Right lobe of liver (tissue), 6 donors: Measurements from ENCODE around the gene DICER1. TPM values are rescaled to one million over a fixed set of nuclear protein-coding genes. Genes with fewer than 3 reads are reported as not detected.
A peak's percentile ranks its signal among the peaks of the same experiment; 100 is the strongest.

Source experiments
- ATAC-seq, 4 donors: fragments of 200-7000 bp; cut with Tn5 transposase; one replicate each; pipeline ENCODE4 v1.9.1; 2020; ENCODE audit warnings: mild to moderate bottlenecking in 4 of 4, moderate library complexity in 4 of 4
- DNase-seq, 3 donors: peaks; one replicate each; pipeline ENCODE4 v3.0.0-alpha.2; 2020
- H3K27ac ChIP-seq, 3 donors: fragments of 200-600 bp; one replicate each; pipeline ENCODE4 v1.8.0; 2022
- H3K27me3 ChIP-seq, 2 donors: fragments of 200-600 bp; one replicate each; pipeline ENCODE4 v1.8.0; 2022
- H3K36me3 ChIP-seq, 4 donors: fragments of 200-600 bp; sonication (generic) in 1 of 4; one replicate each; pipeline versions ENCODE4 v1.5.1 to v1.8.0; 2017 to 2022; ENCODE audit warnings: control low read depth in 1 of 4
- H3K4me1 ChIP-seq, 4 donors: fragments of 200-600 bp; sonication (generic) in 1 of 4; one replicate each; pipeline versions ENCODE4 v1.5.1 to v1.8.0; 2017 to 2022; ENCODE audit warnings: control low read depth in 1 of 4
- H3K4me3 ChIP-seq, 3 donors: fragments of 200-600 bp; one replicate each; pipeline ENCODE4 v1.8.0; 2022
- H3K9me3 ChIP-seq, 4 donors: fragments of 200-600 bp; sonication (generic) in 1 of 4; one replicate each; pipeline versions ENCODE4 v1.5.1 to v1.8.0; 2017 to 2022; ENCODE audit warnings: control low read depth in 1 of 4
- CTCF ChIP-seq, 4 donors: fragments of 200-600 bp in 3 of 4; fragments of 450-650 bp in 1 of 4; IDR thresholded peaks; one replicate each; pipeline versions ENCODE4 v1.5.1 to v1.8.0; 2016 to 2022; ENCODE audit warnings: antibody characterized with exemption in 4 of 4, mild to moderate bottlenecking in 2 of 4
- POLR2A ChIP-seq: fragments of 450-650 bp; IDR thresholded peaks from one replicate; pipeline ENCODE4 v1.6.1; 2017; ENCODE audit warnings: antibody characterized with exemption, mild to moderate bottlenecking
- WGBS: methylation state at CpG from one replicate; pipeline ENCODE4 v1.1.6; 2018; ENCODE audit warnings: low coverage, low lambda C conversion rate; ENCODE audit not compliant: insufficient coverage; ENCODE audit errors: missing lambda C conversion rate; 5-methylcytosine and 5-hydroxymethylcytosine counted together
- intact Hi-C, 2 donors: fragments of 100-400 bp; cut with DNase I; formaldehyde crosslinking; loops; one replicate each; pipeline versions ENCODE4 v1.11.2 to v1.14.1; 2022
- total RNA-seq, 6 experiments: library from RNA; depleted of rRNA in 2 of 6; stranded (reverse); fragments of >200 nt in 2 of 6; fragmentation: NEBNext Ultra II Directional in 3 of 6; extraction: Animal tissue kit (Norgen Biotek cat#: 25700) in 3 of 6; gene quantifications; one replicate each; pipeline versions ENCODE4 v1.1.0 to v1.2.4, GENCODE V29; 2016 to 2023
- donor health status: DM: no; HTN: yes; CAD: no.
- donor health status: DM: no; HTN: no; CAD: no.
- donor health status: DM: no; HTN: no; CAD: no.
- donor health status: DM: no; HTN: yes; CAD: no.
- donor health status: DM: no; HTN: yes; CAD: no.

The DICER1 gene
- total RNA-seq, 6 experiments from 2014 or later = 27.6 to 47.9 (median 30.3) TPM

- no peak for ATAC-seq
- Histone ChIP-seq H3K27me3 (no peaks in the 10 kb centered on the region), H3K27ac (no peak overlapping the region), H3K9me3 (peaks cover 0 to 4% (median 0%) of the 10 kb centered on the region in 4 donors), H3K36me3 (no peaks in the 10 kb centered on the region), H3K4me1 (peaks cover 0 to 28% (median 9%) of the 10 kb centered on the region in 4 donors), H3K4me3 (no peak overlapping the region)
- intact Hi-C loops = no loop called here
- no peak for DNase-seq
- 96% methylated on average over 7 of the region's 7 CpGs for WGBS
- TF ChIP-seq CTCF (IDR thresholded peaks at IDR 0.05) (no peak), POLR2A (no peak)
These were observed 9.7 kb downstream of the DICER1 start for GRCh38 chr14:95147597-95147996.

- DNase-seq = no peak
These were observed 11.1 kb downstream of the DICER1 start for GRCh38 chr14:95146079-95146771.

GRCh38 chr14:95144849-95145248 is 12.5 kb downstream of the DICER1 start:
- Histone ChIP-seq H3K9me3 (peaks cover 0 to 4% (median 0%) of the 10 kb centered on the region in 4 donors), H3K27me3 (no peaks in the 10 kb centered on the region), H3K36me3 (no peaks in the 10 kb centered on the region), H3K4me3 (no peak overlapping the region), H3K4me1 (peaks cover 0 to 46% (median 21%) of the 10 kb centered on the region in 4 donors), H3K27ac (peak overlapping the region in 2 of 3 donors; percentile 57 to 66)
- no peak for ATAC-seq
- TF ChIP-seq CTCF (IDR thresholded peaks at IDR 0.05) = no peak
- TF ChIP-seq POLR2A = no peak
- 87% methylated on average over 2 of the region's 2 CpGs for WGBS
- intact Hi-C loops = no loop called here
- no peak for DNase-seq

More at GRCh38 chr14:95146079-95146771, 11.1 kb downstream of the DICER1 start:
- Histone ChIP-seq H3K4me1 (peaks cover 0 to 36% (median 13%) of the 10 kb centered on the region in 4 donors), H3K27me3 (no peaks in the 10 kb centered on the region), H3K27ac (peak overlapping the region in 2 of 3 donors; percentile 15 to 34), H3K9me3 (peaks cover 0 to 4% (median 0%) of the 10 kb centered on the region in 4 donors), H3K4me3 (no peak overlapping the region), H3K36me3 (no peaks in the 10 kb centered on the region)
- peak; percentile 44 to 63 (median 50) for ATAC-seq
- TF ChIP-seq POLR2A (no peak), CTCF (IDR thresholded peaks at IDR 0.05) (no peak)
- WGBS = 46% methylated on average over 10 of the region's 10 CpGs
- intact Hi-C loops = no loop called here

- peak overlapping the region; percentile 57 to 66 (median 63) for H3K27ac ChIP-seq
- peaks cover 0 to 46% (median 21%) of the 10 kb centered on the region in 4 donors for H3K4me1 ChIP-seq
- no peaks in the 10 kb centered on the region for H3K27me3 ChIP-seq
- ATAC-seq = peak; percentile 67 to 73 (median 70)
- 11% methylated on average over 4 of the region's 4 CpGs for WGBS
- H3K36me3 ChIP-seq = no peaks in the 10 kb centered on the region
- intact Hi-C loops = no loop called here
- peak overlapping the region in 2 of 3 donors; percentile 12 to 19 for H3K4me3 ChIP-seq
- peaks cover 0 to 4% (median 0%) of the 10 kb centered on the region in 4 donors for H3K9me3 ChIP-seq
- no peak for DNase-seq
- TF ChIP-seq CTCF (IDR thresholded peaks at IDR 0.05) = no peak
- no peak for TF ChIP-seq POLR2A
These were observed 13.3 kb downstream of the DICER1 start for GRCh38 chr14:95143808-95144620.
